RWPE1 (cell line): ENCODE measurements around the gene PLCD1.
"Not testable (repeated sequence)": the region's sequence is repeated elsewhere in the genome, so short reads cannot be mapped to it uniquely, and the experiment has no call there.

Experiments used
- CTCF ChIA-PET: fragments of 350-600 bp; sonication (Branson Sonifier 250); formaldehyde crosslinking; extraction: SDS; loops from one replicate; lab custom pipeline; 2021; lab: Yijun Ruan, JAX
- POLR2A ChIA-PET: fragments of 400-600 bp; formaldehyde crosslinking; extraction: SDS; loops from one replicate; lab custom pipeline; 2020; ENCODE audit warnings: antibody characterized with exemption; ENCODE audit not compliant: low non-redundant PET; lab: Yijun Ruan, JAX
- DNase-seq: peaks from one replicate; pipeline ENCODE4 v3.0.0; 2012; ENCODE audit warnings: low spot score
- H3K27ac ChIP-seq: fragments of 450-650 bp; 2 replicates; pipeline ENCODE4 v1.5.1; 2017
- TF ChIP-seq, protein P1 (sequence below): fragments of 450-650 bp; conservative IDR thresholded peaks from 2 replicates; pipeline ENCODE4 v1.5.1; 2017; ENCODE audit warnings: low read depth, mild to moderate bottlenecking

Gene PLCD1

GRCh38 chr3:37991823-37992222 is 37.6 kb downstream of the PLCD1 start:
- TF ChIP-seq, protein P1, sequence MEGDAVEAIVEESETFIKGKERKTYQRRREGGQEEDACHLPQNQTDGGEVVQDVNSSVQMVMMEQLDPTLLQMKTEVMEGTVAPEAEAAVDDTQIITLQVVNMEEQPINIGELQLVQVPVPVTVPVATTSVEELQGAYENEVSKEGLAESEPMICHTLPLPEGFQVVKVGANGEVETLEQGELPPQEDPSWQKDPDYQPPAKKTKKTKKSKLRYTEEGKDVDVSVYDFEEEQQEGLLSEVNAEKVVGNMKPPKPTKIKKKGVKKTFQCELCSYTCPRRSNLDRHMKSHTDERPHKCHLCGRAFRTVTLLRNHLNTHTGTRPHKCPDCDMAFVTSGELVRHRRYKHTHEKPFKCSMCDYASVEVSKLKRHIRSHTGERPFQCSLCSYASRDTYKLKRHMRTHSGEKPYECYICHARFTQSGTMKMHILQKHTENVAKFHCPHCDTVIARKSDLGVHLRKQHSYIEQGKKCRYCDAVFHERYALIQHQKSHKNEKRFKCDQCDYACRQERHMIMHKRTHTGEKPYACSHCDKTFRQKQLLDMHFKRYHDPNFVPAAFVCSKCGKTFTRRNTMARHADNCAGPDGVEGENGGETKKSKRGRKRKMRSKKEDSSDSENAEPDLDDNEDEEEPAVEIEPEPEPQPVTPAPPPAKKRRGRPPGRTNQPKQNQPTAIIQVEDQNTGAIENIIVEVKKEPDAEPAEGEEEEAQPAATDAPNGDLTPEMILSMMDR = no peak
- CTCF ChIA-PET = no interaction called here

GRCh38 chr3:37991109-37991508 is 38.3 kb downstream of the PLCD1 start:
- ChIA-PET CTCF (no interaction called here), POLR2A (no interaction called here)
- TF ChIP-seq, protein P1 = no peak

More at GRCh38 chr3:37991823-37992222, 37.6 kb downstream of the PLCD1 start:
- DNase-seq = no peak
- POLR2A ChIA-PET = no interaction called here
- H3K27ac ChIP-seq = no peak overlapping the region

DNA sequence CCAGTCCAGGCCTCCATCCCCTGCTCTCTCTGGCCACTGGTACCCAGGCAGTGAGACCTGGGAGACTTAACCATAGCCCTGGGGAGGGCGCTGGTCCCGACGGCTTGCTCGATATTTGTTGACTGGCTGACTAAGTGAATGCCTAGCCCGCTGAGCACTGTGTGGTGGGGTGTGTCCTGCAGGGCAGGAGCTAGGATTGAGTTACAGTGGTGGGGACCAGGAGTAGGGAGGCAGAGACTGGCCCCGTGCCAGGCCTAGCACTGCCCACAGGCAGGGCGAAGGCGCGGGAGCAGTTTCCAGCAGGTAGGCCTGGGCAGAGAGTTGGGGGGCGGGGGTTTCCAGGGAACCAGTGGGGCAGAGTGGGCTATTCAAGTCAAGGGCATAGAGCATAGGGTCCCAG is 38.9 kb downstream of the PLCD1 start, which contains the start of gene VILL:
TSS of gene VILL (plus strand) at position 260 of the 400 bp plus-strand sequence. CDS start 2,887 bp downstream, outside the sequence.
- TF ChIP-seq, protein P1 = no peak
- ChIA-PET CTCF (no interaction called here), POLR2A (no interaction called here)
- H3K27ac ChIP-seq = no peak within 1 kb of the TSS
- DNase-seq = no peak

More at GRCh38 chr3:37991109-37991508, 38.3 kb downstream of the PLCD1 start:
- H3K27ac ChIP-seq = no peak overlapping the region
- DNase-seq = no peak

GRCh38 chr3:37989821-37990480 is 39.5 kb downstream of the PLCD1 start:
- ChIA-PET POLR2A (no interaction called here), CTCF (no interaction called here)
- no peak overlapping the region for H3K27ac ChIP-seq
- DNase-seq = no peak
- TF ChIP-seq, protein P1 = no peak

GRCh38 chr3:37988931-37989525 is 40.4 kb downstream of the PLCD1 start:
- TF ChIP-seq, protein P1 = no peak
- no peak for DNase-seq
- CTCF ChIA-PET = no interaction called here
- no peak overlapping the region for H3K27ac ChIP-seq
- POLR2A ChIA-PET = no interaction called here

- DNase-seq, H3K27ac ChIP-seq, POLR2A ChIA-PET, CTCF ChIA-PET: not testable (repeated sequence)
Measured at GRCh38 chr3:37988376-37988775, 41.1 kb downstream of the PLCD1 start.

- ChIA-PET CTCF (no interaction called here), POLR2A (no interaction called here)
- peak overlapping the region; percentile 54 for H3K27ac ChIP-seq
- TF ChIP-seq, protein P1 = no peak
- no peak for DNase-seq
Measured at GRCh38 chr3:37987751-37988179, 41.7 kb downstream of the PLCD1 start.
